Frontal cortex (tissue), 4 donors: ENCODE measurements around the gene LMAN2L. TPM values are rescaled to one million over a fixed set of nuclear protein-coding genes. Genes with fewer than 3 reads are reported as not detected.
A peak's percentile ranks its signal among the peaks of the same experiment; 100 is the strongest.

ENCODE experiments used
- DNase-seq, 2 donors: peaks; one replicate each; pipeline ENCODE4 v3.0.0; 2012; ENCODE audit warnings: low spot score in 2 of 2
- FAIRE-seq: peaks from 2 replicates; lab custom pipeline; 2012; peaks lifted over from hg19 to GRCh38; lab: Jason Lieb, UNC
- total RNA-seq: library from RNA; depleted of rRNA; stranded (reverse); fragments of >200 nt; gene quantifications from one replicate; pipeline ENCODE4 v1.2.3, GENCODE V29; 2014
- donor health status: control.
- donor health status: control.
- donor health status: control.

The LMAN2L gene
- total RNA-seq, 1 donor from 2014 or later, result 23.6 TPM

DNA sequence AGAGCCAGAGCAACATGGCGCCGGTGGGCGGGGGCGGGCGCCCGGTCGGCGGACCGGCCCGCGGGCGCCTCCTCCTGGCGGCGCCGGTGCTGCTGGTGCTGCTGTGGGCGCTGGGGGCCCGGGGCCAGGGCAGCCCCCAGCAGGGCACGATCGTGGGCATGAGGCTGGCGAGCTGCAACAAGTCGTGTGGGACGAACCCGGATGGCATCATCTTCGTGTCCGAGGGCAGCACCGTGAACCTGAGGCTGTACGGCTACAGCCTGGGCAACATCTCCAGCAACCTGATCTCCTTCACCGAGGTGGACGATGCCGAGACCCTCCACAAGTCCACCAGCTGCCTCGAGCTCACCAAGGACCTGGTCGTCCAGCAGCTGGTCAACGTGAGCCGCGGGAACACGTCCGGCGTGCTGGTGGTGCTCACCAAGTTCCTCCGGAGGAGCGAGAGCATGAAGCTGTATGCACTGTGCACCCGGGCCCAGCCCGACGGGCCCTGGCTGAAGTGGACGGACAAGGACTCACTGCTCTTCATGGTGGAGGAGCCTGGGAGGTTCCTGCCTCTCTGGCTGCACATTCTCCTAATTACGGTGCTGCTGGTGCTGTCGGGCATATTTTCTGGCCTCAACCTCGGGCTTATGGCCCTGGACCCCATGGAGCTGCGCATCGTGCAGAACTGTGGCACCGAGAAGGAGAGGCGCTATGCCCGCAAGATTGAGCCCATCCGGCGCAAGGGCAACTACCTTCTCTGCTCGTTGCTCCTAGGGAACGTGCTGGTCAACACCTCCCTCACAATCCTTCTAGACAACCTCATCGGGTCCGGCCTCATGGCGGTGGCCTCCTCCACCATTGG lies 21.3 kb upstream of the LMAN2L start:
- FAIRE-seq (no peak), DNase-seq (no peak)

DNA sequence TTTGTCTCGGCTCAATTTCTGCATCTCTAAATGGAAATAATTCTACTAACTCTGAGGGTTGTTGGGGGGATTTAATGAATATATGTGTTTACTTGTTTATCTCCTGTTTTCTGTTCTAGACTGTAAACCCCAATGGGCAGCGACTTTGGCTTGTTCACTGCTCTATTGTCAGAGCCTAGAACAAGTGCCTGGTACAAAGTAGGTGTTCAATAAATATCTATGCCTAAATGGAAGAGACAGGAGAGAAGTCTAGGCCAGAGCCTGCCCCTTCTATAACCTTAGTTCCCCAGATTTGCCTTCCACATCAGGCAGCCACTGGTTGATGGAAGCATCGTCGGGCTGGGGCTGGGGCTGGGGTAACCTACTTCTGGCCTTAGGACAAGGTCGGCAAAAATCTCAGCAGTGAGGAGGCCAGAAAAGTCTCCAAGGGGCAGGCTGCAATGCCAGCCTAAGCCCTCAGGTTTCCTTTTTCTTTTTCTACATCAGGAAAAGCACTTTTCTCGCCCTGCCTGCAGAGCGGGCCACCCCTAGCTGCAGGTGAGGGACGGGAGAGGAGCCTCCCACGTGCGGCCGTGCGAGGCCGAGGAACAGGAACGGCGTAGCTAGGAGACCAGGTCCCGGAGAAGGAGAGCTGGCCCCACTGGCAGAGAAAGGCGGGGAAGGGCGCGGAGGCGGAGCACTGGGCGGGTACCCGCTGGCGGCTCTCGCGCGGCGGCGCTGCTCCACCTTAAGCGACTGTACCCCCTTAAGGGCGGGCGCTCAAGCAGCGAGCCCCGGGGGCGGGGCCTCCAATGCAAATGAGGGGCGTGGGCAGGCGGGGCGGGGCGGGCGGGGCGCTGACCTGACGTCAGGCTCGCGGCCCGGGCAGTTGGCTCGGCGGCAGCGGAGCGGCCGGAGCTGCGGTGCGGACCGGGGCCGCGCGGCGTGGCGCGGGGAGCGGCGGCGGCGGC lies 20.4 kb upstream of the LMAN2L start, which contains the start of gene CNNM4:
Gene CNNM4 (plus strand): TSS at position 867 of the 950 bp plus-strand sequence. CDS start 98 bp downstream, outside the sequence.
- FAIRE-seq, result no peak
- DNase-seq, result peak; percentile 94 to 95

- DNase-seq (no peak), FAIRE-seq (no peak)
Measured at GRCh38 chr2:96759548-96759947, 19.7 kb upstream of the LMAN2L start.

GRCh38 chr2:96758987-96759386 lies 19.1 kb upstream of the LMAN2L start:
- no peak for FAIRE-seq
- DNase-seq, result no peak

DNA sequence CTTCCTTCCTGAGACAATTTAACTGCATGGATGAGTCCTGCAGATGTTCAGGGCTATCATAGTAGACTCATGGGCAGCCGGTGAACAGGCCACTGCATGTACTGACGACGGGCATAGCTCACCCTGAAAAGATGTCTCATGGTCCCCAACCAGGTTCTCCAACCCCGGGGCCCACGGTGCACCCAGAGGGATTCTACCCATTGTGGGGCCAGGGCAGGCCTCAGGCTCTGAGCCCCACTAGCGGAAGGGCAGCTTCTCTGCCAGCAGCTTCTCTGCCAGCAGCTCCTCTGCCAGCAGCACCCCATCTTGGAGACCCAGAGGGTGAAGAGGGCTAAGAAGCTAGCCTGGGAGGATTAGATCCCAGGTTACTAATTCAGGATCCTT lies 17.6 kb upstream of the LMAN2L start:
- FAIRE-seq (no peak), DNase-seq (no peak)

- FAIRE-seq (no peak), DNase-seq (no peak)
Measured at GRCh38 chr2:96756788-96757476, 17.1 kb upstream of the LMAN2L start.

GRCh38 chr2:96754317-96754716 lies 14.5 kb upstream of the LMAN2L start:
- no peak for DNase-seq
- FAIRE-seq, result no peak

GRCh38 chr2:96753661-96754282 lies 13.9 kb upstream of the LMAN2L start:
- FAIRE-seq (no peak), DNase-seq (no peak)

DNA sequence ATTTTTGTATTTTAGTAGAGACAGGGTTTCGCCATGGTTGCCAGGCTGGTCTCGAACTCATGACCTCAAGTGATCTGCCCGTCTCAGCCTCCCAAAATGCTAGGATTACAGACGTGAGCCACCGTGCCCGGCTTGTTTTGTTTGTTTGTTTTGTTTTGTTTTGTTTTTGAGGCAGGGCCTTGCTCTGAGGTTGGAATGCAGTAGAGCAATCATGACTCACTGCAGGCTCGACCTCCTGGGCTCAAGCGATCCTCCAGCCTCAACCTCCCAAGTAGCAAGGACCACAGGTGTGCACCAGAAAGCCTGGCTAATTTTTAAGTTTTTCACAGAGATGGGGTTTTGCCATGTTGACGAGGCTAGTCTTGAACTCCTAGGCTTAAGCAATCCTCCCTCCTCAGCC lies 11.9 kb upstream of the LMAN2L start:
- no peak for DNase-seq
- FAIRE-seq, result no peak

- DNase-seq (no peak), FAIRE-seq (no peak)
Measured at GRCh38 chr2:96747061-96747617, 7.3 kb upstream of the LMAN2L start.

- DNase-seq, result no peak
Measured at GRCh38 chr2:96739076-96739632, 710 bp downstream of the LMAN2L start.

GRCh38 chr2:96737831-96738230 lies 2.0 kb downstream of the LMAN2L start:
- FAIRE-seq (no peak), DNase-seq (no peak)

More at GRCh38 chr2:96739076-96739632, 710 bp downstream of the LMAN2L start:
- no peak for FAIRE-seq

GRCh38 chr2:96737251-96737650 lies 2.6 kb downstream of the LMAN2L start:
- DNase-seq, result no peak
- no peak for FAIRE-seq

DNA sequence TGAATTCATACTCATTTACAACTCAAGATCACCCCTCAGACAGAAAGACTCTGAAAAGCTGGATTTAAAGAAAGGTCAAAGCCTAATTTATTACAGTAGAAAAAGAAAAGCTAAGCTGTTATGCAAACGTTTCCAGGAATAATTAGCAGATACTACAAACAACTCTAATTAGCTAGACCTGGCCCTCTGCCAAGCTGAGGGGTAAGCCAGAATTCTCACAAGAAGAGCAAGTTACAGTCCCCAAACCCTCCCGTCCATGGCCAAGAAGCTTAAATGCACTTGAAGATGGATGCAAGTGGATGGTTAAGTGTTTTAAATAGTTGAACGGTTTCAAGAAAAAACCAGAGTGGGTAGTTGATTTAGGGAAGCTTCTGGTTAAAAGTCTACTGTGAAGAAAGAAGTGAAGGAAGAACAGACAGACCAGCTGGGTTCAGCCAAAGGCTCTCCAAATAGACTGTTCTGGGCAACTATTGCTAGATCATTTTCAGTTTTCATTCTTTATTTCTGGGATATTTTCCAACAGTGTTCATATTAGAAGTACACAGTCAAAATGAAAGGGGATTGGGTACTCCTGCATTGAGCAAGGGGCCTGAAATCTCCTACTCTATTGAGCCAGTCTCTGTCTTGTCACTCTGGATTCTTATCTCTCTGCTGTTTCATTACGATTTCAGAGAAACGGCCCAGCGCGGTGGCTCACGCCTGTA lies 4.8 kb downstream of the LMAN2L start:
- peak in 1 of 2 donors; percentile 31 for DNase-seq
- FAIRE-seq, result no peak

DNA sequence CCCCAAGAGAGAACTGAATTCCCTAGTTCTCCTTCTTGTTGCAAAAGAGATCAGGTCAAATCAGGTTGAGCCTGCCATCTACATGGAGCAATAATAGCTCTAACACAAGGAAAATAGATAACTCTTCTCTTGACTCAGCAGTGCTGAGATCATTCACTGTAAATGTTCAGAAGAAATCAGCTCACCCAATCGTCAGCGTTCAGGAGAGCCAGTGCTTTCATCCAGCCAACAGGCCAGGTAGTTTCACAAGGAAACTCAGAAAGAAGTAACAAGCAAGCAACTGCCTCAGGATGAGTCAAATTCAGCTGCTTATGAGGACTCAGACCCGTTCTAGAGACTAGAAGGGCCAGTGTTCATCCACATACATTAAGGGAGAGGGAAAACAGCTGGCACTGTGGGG lies 5.9 kb downstream of the LMAN2L start:
- FAIRE-seq, result no peak

GRCh38 chr2:96730212-96730611 lies 9.7 kb downstream of the LMAN2L start:
- FAIRE-seq (no peak), DNase-seq (no peak)

More for the DNA sequence above, 5.9 kb downstream of the LMAN2L start:
- no peak for DNase-seq

DNA sequence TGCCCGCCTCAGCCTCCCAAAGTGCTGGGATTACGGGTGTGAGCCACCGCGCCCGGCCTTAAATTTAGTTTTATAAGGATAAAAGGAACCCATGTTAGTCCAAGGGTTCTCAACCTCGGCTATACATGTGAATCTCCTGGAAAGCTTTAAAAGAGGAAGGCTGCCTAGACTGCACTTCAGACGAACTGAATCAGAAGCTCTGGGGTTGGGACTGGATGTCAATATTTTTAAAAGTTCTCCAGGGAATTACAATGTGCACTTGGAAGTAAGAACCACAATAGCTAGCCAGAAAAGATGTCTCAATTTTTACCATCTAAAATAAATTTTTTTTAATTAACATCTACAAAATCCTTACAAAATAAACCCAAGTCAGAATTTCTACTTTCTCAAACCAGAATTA lies 10.1 kb downstream of the LMAN2L start:
- DNase-seq, result no peak
- no peak for FAIRE-seq

DNA sequence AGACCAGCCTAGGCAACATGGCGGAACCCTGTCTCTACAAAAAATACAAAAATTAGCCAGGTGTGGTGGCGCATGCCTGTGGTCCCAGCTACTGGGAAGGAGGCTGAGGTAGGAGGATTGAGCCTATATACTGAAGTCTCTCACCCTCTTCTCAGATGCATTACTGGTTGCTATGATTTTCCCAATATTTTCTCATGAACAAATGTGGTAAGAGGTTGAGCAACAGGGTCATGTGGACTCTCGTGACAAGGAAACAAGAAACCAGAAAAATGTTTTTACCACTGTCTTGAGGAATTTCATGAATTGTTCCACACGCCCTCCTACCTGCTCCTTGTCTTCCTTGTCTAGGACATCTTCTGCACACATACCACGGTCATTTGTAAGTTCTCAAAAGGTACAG lies 12.4 kb downstream of the LMAN2L start:
- FAIRE-seq, result no peak
- DNase-seq, result no peak
